ENCODE data around the gene UBASH3A.

The UBASH3A gene

GRCh38 chr21:42471716-42472330, 68.1 kb downstream of the UBASH3A start:
- Histone ChIP-seq H3K9me3 (ENCODE audit: control insufficient read depth, insufficient read depth, low read length) (no peaks in the 10 kb centered on the region), H3K4me1 (ENCODE audit: control insufficient read depth, insufficient read depth, low read length) (peaks cover 21% of the 10 kb centered on the region), H3K27me3 (ENCODE audit: control insufficient read depth, insufficient read depth, low read length) (no peaks in the 10 kb centered on the region), H3K36me3 (ENCODE audit: control insufficient read depth, insufficient read depth, low read length) (no peaks in the 10 kb centered on the region), H3K9ac (ENCODE audit: low read depth, low read length) (no peak overlapping the region), H3K4me3 (ENCODE audit: low read depth, low read length) (no peak overlapping the region), H3K27ac (ENCODE audit: low read depth, low read length) (no peak overlapping the region)

DNA sequence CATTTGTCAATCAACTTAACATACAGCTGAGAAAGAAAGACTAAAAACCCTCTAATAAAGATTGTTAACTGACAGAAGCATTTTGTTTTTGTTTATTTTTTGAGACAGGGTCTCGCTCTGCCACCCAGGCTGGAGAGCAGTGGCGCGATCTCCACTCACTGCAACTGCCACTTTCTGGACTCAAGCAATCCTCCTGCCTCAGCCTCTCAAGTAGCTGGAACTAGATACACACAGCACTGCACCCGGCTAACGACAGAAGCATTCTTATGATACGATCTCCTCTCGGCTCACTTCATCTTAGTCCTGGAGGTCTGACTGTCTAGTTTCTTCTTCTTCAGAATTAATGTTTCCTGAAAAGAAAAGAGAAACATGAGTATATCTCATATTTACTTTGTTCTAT, 68.8 kb downstream of the UBASH3A start:
- H3K4me3 ChIP-seq (ENCODE audit: low read depth, low read length) = no peak overlapping the region
- peaks cover 16% of the 10 kb centered on the region for H3K4me1 ChIP-seq (ENCODE audit: control insufficient read depth, insufficient read depth, low read length)
- H3K9me3 ChIP-seq (ENCODE audit: control insufficient read depth, insufficient read depth, low read length) = no peaks in the 10 kb centered on the region
- H3K27me3 ChIP-seq (ENCODE audit: control insufficient read depth, insufficient read depth, low read length) = no peaks in the 10 kb centered on the region
- H3K9ac ChIP-seq (ENCODE audit: low read depth, low read length) = no peak overlapping the region
- no peaks in the 10 kb centered on the region for H3K36me3 ChIP-seq (ENCODE audit: control insufficient read depth, insufficient read depth, low read length)
- no peak overlapping the region for H3K27ac ChIP-seq (ENCODE audit: low read depth, low read length)

DNA sequence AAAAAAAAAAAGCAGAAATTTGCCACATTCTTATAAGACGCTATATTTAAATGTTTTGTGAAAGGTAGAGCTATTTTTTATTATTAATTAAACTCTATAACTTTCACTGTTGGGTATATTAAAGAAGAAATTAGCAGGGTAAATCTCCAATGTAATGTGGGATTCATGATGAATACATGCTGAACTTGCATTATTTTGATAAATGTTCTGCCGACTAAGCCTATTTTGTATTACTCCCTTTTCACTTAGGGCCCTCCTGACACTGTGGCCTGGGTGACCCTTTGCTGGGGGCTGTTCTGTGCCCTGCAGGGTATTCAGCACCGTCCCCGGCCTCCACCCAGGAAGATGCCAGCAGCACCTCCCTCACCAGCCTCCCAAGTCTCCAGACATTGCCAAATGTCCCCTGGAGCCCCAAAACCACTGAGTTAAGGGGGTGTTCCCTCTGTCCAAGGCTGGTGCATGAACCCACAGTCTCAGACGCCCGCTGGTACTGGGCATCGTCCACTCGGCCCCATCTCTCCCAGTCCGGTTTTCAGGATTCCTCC, 69.9 kb downstream of the UBASH3A start:
- Histone ChIP-seq H3K36me3 (ENCODE audit: control insufficient read depth, insufficient read depth, low read length) (no peaks in the 10 kb centered on the region), H3K27ac (ENCODE audit: low read depth, low read length) (no peak overlapping the region), H3K4me3 (ENCODE audit: low read depth, low read length) (no peak overlapping the region), H3K9me3 (ENCODE audit: control insufficient read depth, insufficient read depth, low read length) (no peaks in the 10 kb centered on the region), H3K9ac (ENCODE audit: low read depth, low read length) (no peak overlapping the region), H3K4me1 (ENCODE audit: control insufficient read depth, insufficient read depth, low read length) (peaks cover 9% of the 10 kb centered on the region), H3K27me3 (ENCODE audit: control insufficient read depth, insufficient read depth, low read length) (no peaks in the 10 kb centered on the region)

GRCh38 chr21:42474043-42474831, 70.5 kb downstream of the UBASH3A start:
- Histone ChIP-seq H3K27me3 (ENCODE audit: control insufficient read depth, insufficient read depth, low read length) (no peaks in the 10 kb centered on the region), H3K9me3 (ENCODE audit: control insufficient read depth, insufficient read depth, low read length) (no peaks in the 10 kb centered on the region), H3K9ac (ENCODE audit: low read depth, low read length) (no peak overlapping the region), H3K27ac (ENCODE audit: low read depth, low read length) (peak overlapping the region; percentile 26), H3K36me3 (ENCODE audit: control insufficient read depth, insufficient read depth, low read length) (no peaks in the 10 kb centered on the region), H3K4me3 (ENCODE audit: low read depth, low read length) (no peak overlapping the region), H3K4me1 (ENCODE audit: control insufficient read depth, insufficient read depth, low read length) (peaks cover 9% of the 10 kb centered on the region)

- Histone ChIP-seq H3K9ac (ENCODE audit: low read depth, low read length) (no peak overlapping the region), H3K9me3 (ENCODE audit: control insufficient read depth, insufficient read depth, low read length) (no peaks in the 10 kb centered on the region), H3K36me3 (ENCODE audit: control insufficient read depth, insufficient read depth, low read length) (no peaks in the 10 kb centered on the region), H3K4me3 (ENCODE audit: low read depth, low read length) (no peak overlapping the region), H3K4me1 (ENCODE audit: control insufficient read depth, insufficient read depth, low read length) (peaks cover 9% of the 10 kb centered on the region), H3K27ac (ENCODE audit: low read depth, low read length) (no peak overlapping the region), H3K27me3 (ENCODE audit: control insufficient read depth, insufficient read depth, low read length) (no peaks in the 10 kb centered on the region)
Observed at GRCh38 chr21:42475036-42475435, 71.3 kb downstream of the UBASH3A start.

- Histone ChIP-seq H3K9me3 (ENCODE audit: control insufficient read depth, insufficient read depth, low read length) (no peaks in the 10 kb centered on the region), H3K4me1 (ENCODE audit: control insufficient read depth, insufficient read depth, low read length) (peaks cover 9% of the 10 kb centered on the region), H3K27ac (ENCODE audit: low read depth, low read length) (no peak overlapping the region), H3K27me3 (ENCODE audit: control insufficient read depth, insufficient read depth, low read length) (no peaks in the 10 kb centered on the region), H3K9ac (ENCODE audit: low read depth, low read length) (no peak overlapping the region), H3K4me3 (ENCODE audit: low read depth, low read length) (no peak overlapping the region), H3K36me3 (ENCODE audit: control insufficient read depth, insufficient read depth, low read length) (no peaks in the 10 kb centered on the region)
Observed at GRCh38 chr21:42475526-42476387, 72.1 kb downstream of the UBASH3A start.

- no peaks in the 10 kb centered on the region for H3K36me3 ChIP-seq (ENCODE audit: control insufficient read depth, insufficient read depth, low read length)
- no peak overlapping the region for H3K9ac ChIP-seq (ENCODE audit: low read depth, low read length)
- H3K27me3 ChIP-seq (ENCODE audit: control insufficient read depth, insufficient read depth, low read length) = no peaks in the 10 kb centered on the region
- H3K4me1 ChIP-seq (ENCODE audit: control insufficient read depth, insufficient read depth, low read length) = peaks cover 9% of the 10 kb centered on the region
- H3K27ac ChIP-seq (ENCODE audit: low read depth, low read length) = no peak overlapping the region
- no peaks in the 10 kb centered on the region for H3K9me3 ChIP-seq (ENCODE audit: control insufficient read depth, insufficient read depth, low read length)
- no peak overlapping the region for H3K4me3 ChIP-seq (ENCODE audit: low read depth, low read length)
Observed at GRCh38 chr21:42476388-42477331, 73.0 kb downstream of the UBASH3A start.

- Histone ChIP-seq H3K4me3 (ENCODE audit: low read depth, low read length) (no peak overlapping the region), H3K27me3 (ENCODE audit: control insufficient read depth, insufficient read depth, low read length) (no peaks in the 10 kb centered on the region), H3K9ac (ENCODE audit: low read depth, low read length) (no peak overlapping the region), H3K27ac (ENCODE audit: low read depth, low read length) (no peak overlapping the region), H3K4me1 (ENCODE audit: control insufficient read depth, insufficient read depth, low read length) (peaks cover 9% of the 10 kb centered on the region), H3K36me3 (ENCODE audit: control insufficient read depth, insufficient read depth, low read length) (no peaks in the 10 kb centered on the region), H3K9me3 (ENCODE audit: control insufficient read depth, insufficient read depth, low read length) (no peaks in the 10 kb centered on the region)
Observed at GRCh38 chr21:42478504-42478903, 74.8 kb downstream of the UBASH3A start.

DNA sequence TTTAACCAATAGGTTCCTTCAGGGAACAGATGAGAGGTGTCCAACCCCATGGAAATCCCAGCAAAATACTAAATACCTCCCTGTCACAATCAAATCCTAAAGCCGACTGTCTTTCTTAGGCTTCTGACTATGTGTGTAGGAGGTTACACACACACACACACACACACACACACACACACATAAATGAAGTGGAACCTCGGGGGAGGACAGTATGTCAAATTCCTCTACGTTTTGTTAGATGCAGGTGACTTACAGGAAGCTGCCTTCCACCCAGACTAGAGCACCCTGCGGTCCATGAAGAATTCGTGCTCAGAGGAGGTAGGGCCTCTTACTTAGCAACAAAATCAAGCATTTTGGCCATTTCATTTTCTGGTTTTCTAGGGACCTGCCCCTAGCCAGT, 75.9 kb downstream of the UBASH3A start:
- H3K27me3 ChIP-seq (ENCODE audit: control insufficient read depth, insufficient read depth, low read length) = no peaks in the 10 kb centered on the region
- H3K27ac ChIP-seq (ENCODE audit: low read depth, low read length) = no peak overlapping the region
- no peak overlapping the region for H3K4me3 ChIP-seq (ENCODE audit: low read depth, low read length)
- H3K9ac ChIP-seq (ENCODE audit: low read depth, low read length) = no peak overlapping the region
- no peaks in the 10 kb centered on the region for H3K9me3 ChIP-seq (ENCODE audit: control insufficient read depth, insufficient read depth, low read length)
- H3K36me3 ChIP-seq (ENCODE audit: control insufficient read depth, insufficient read depth, low read length) = no peaks in the 10 kb centered on the region
- H3K4me1 ChIP-seq (ENCODE audit: control insufficient read depth, insufficient read depth, low read length) = no peaks in the 10 kb centered on the region; the same call in 1 of the 2 replicates

GRCh38 chr21:42480736-42481135, 77.0 kb downstream of the UBASH3A start:
- H3K27me3 ChIP-seq (ENCODE audit: control insufficient read depth, insufficient read depth, low read length) = no peaks in the 10 kb centered on the region
- no peak overlapping the region for H3K9ac ChIP-seq (ENCODE audit: low read depth, low read length)
- H3K4me3 ChIP-seq (ENCODE audit: low read depth, low read length) = no peak overlapping the region
- no peaks in the 10 kb centered on the region for H3K4me1 ChIP-seq (ENCODE audit: control insufficient read depth, insufficient read depth, low read length)
- H3K27ac ChIP-seq (ENCODE audit: low read depth, low read length) = no peak overlapping the region
- H3K36me3 ChIP-seq (ENCODE audit: control insufficient read depth, insufficient read depth, low read length) = no peaks in the 10 kb centered on the region
- no peaks in the 10 kb centered on the region for H3K9me3 ChIP-seq (ENCODE audit: control insufficient read depth, insufficient read depth, low read length)

Data from HUES48 (cell line).